Keratinocyte (primary cell): ENCODE data around the gene PIP4K2B. TPM values are rescaled to one million over a fixed set of nuclear protein-coding genes. Genes with fewer than 3 reads are reported as not detected.

ENCODE experiments used
- DNase-seq: peaks from one replicate; pipeline ENCODE4 v3.0.0-alpha.2; 2011; ENCODE audit warnings: low read depth, missing footprints, low spot score
- FAIRE-seq: peaks from 2 replicates; lab custom pipeline; 2011; peaks lifted over from hg19 to GRCh38; lab: Jason Lieb, UNC
- H2AFZ ChIP-seq: 2 replicates; pipeline ENCODE4 v1.6.0; 2012; ENCODE audit warnings: low read length, control low read depth, inconsistent platforms; ENCODE audit not compliant: control insufficient read depth
- H3K27ac ChIP-seq: 2 replicates; pipeline ENCODE4 v1.5.1; 2011; ENCODE audit warnings: low read length; ENCODE audit not compliant: control insufficient read depth, insufficient read depth
- H3K27me3 ChIP-seq: 3 replicates; pipeline ENCODE4 v1.6.0; 2011; ENCODE audit warnings: low read length; ENCODE audit not compliant: control insufficient read depth, insufficient read depth; ENCODE audit errors: extremely low read depth
- H3K36me3 ChIP-seq, 2 experiments: 2 replicates in 1 of 2; 3 replicates in 1 of 2; pipeline ENCODE4 v1.5.1; 2011; ENCODE audit warnings: low read length in 2 of 2, mild to moderate bottlenecking in 1 of 2; ENCODE audit not compliant: control insufficient read depth in 2 of 2, insufficient read depth in 2 of 2; ENCODE audit errors: extremely low read depth in 1 of 2
- H3K4me1 ChIP-seq: 3 replicates; pipeline ENCODE4 v1.5.1; 2011; ENCODE audit warnings: low read length; ENCODE audit not compliant: control insufficient read depth, insufficient read depth; ENCODE audit errors: extremely low read depth
- H3K4me2 ChIP-seq: 3 replicates; pipeline ENCODE4 v1.6.0; 2011; ENCODE audit warnings: low read depth, low read length; ENCODE audit not compliant: control insufficient read depth, insufficient read depth; ENCODE audit errors: extremely low read depth
- H3K4me3 ChIP-seq, 3 experiments: fragments of 200-600 bp in 1 of 3; sonication (generic) in 1 of 3; 2 replicates in 2 of 3; 3 replicates in 1 of 3; pipeline ENCODE4 v1.5.1; 2011 to 2016; ENCODE audit warnings: low read length in 3 of 3, mild to moderate bottlenecking in 3 of 3, control low read depth in 2 of 3, inconsistent platforms in 1 of 3, low read depth in 1 of 3, mixed read lengths in 1 of 3, mixed run types in 1 of 3, moderate library complexity in 1 of 3; ENCODE audit not compliant: control insufficient read depth in 2 of 3, insufficient read depth in 2 of 3; ENCODE audit errors: extremely low read depth in 1 of 3
- H3K79me2 ChIP-seq: 2 replicates; pipeline ENCODE4 v1.6.0; 2012; ENCODE audit warnings: low read length; ENCODE audit not compliant: control insufficient read depth, insufficient read depth
- H3K9ac ChIP-seq: 3 replicates; pipeline ENCODE4 v1.6.0; 2011; ENCODE audit warnings: low read length; ENCODE audit not compliant: control insufficient read depth, insufficient read depth; ENCODE audit errors: extremely low read depth
- H3K9me1 ChIP-seq: 3 replicates; pipeline ENCODE4 v1.6.0; 2011; ENCODE audit warnings: low read length; ENCODE audit not compliant: control insufficient read depth, insufficient read depth; ENCODE audit errors: extremely low read depth
- H3K9me3 ChIP-seq: 2 replicates; pipeline ENCODE4 v1.5.1; 2012; ENCODE audit warnings: low read depth, low read length; ENCODE audit not compliant: control insufficient read depth
- H4K20me1 ChIP-seq: 3 replicates; pipeline ENCODE4 v1.6.0; 2011; ENCODE audit warnings: low read length; ENCODE audit not compliant: control insufficient read depth, insufficient read depth; ENCODE audit errors: extremely low read depth
- CTCF ChIP-seq, 3 experiments: IDR thresholded peaks in 1 of 3; conservative IDR thresholded peaks in 1 of 3; optimal IDR thresholded peaks in 1 of 3; 2 replicates in 2 of 3; 3 replicates in 1 of 3; pipeline versions ENCODE3 to v1.5.1; 2011; ENCODE audit warnings: low read length in 3 of 3, mild to moderate bottlenecking in 3 of 3, moderate library complexity in 2 of 3, control low read depth in 1 of 3, inconsistent platforms in 1 of 3; ENCODE audit not compliant: insufficient read depth in 2 of 3; ENCODE audit errors: extremely low read depth in 1 of 3
- EZH2 ChIP-seq: IDR thresholded peaks from one replicate; pipeline ENCODE4 v1.6.1; 2012; ENCODE audit warnings: inconsistent platforms, mild to moderate bottlenecking, low read length, moderate library complexity
- dilution Hi-C: fragments of 300-500 bp; cut with MboI; formaldehyde crosslinking; loops from one replicate; pipeline ENCODE4 v1.7.0; 2020; ENCODE audit warnings: low sequenced_read_pairs; ENCODE audit not compliant: extremely low pct_ligation_motif_present
- polyA plus RNA-seq, 5 experiments: library from polyadenylated mRNA; depleted of rRNA in 3 of 5; stranded (reverse) in 3 of 5; stranded (forward) in 1 of 5; unstranded in 1 of 5; fragments of >200 nt; gene quantifications; 1 replicate in 1 of 5; 2 replicates in 3 of 5; 3 replicates in 1 of 5; pipeline versions ENCODE4 v1.2.1 to v1.2.3, GENCODE V29; 2011 to 2012; ENCODE audit warnings: missing spikeins in 2 of 5, low read depth in 1 of 5, low replicate concordance in 1 of 5

Gene PIP4K2B
- polyA plus RNA-seq, 1 donor (not counting 4 experiments of a cell fraction or from before 2014, with no cell fraction given), result 26.4 TPM

GRCh38 chr17:38751808-38752307 lies 47.5 kb downstream of the PIP4K2B start:
- Histone ChIP-seq H3K9me3 (no peaks in the 10 kb centered on the region), H3K27ac (peak overlapping the region; percentile 92), H3K4me1 (peaks cover 21% of the 10 kb centered on the region), H3K4me2 (peak overlapping the region; percentile 87), H3K79me2 (peaks cover 36% of the 10 kb centered on the region), H2AFZ (peak overlapping the region; percentile 65), H3K9ac (peak overlapping the region; percentile 94), H3K4me3 (peak overlapping the region; percentile 78 to 100 (median 97)), H3K27me3 (no peaks in the 10 kb centered on the region), H3K36me3 (peaks cover 2 to 20% of the 10 kb centered on the region in 2 experiments), H3K9me1 (no peaks in the 10 kb centered on the region), H4K20me1 (peaks cover under 1% of the 10 kb centered on the region)
- no peak for DNase-seq
- no peak for FAIRE-seq
- no peak for TF ChIP-seq EZH2
- TF ChIP-seq CTCF (optimal IDR thresholded peaks at IDR 0.05 in 1 of 3, IDR thresholded peaks at IDR 0.05 in 1 of 3, conservative IDR thresholded peaks at IDR 0.05 in 1 of 3; ENCODE audit: extremely low read depth in 1 of 3, insufficient read depth in 2 of 3, low read length in 3 of 3), result no peak
- dilution Hi-C loops, result no loop called here

GRCh38 chr17:38751144-38751807 lies 48.1 kb downstream of the PIP4K2B start:
- Histone ChIP-seq H3K4me1 (peaks cover 26% of the 10 kb centered on the region), H3K4me3 (peak overlapping the region; percentile 16 to 100 (median 29)), H3K9me3 (no peaks in the 10 kb centered on the region), H2AFZ (peak overlapping the region; percentile 3), H3K9me1 (peaks cover 2% of the 10 kb centered on the region), H3K27me3 (no peaks in the 10 kb centered on the region), H3K79me2 (peaks cover 42% of the 10 kb centered on the region), H4K20me1 (peaks cover 2% of the 10 kb centered on the region), H3K9ac (peak overlapping the region; percentile 29), H3K27ac (peak overlapping the region; percentile 45), H3K36me3 (peaks cover 2 to 17% of the 10 kb centered on the region in 2 experiments), H3K4me2 (peak overlapping the region; percentile 87)
- DNase-seq, result no peak
- dilution Hi-C loops, result no loop called here
- TF ChIP-seq EZH2 (no peak), CTCF (optimal IDR thresholded peaks at IDR 0.05 in 1 of 3, IDR thresholded peaks at IDR 0.05 in 1 of 3, conservative IDR thresholded peaks at IDR 0.05 in 1 of 3; ENCODE audit: extremely low read depth in 1 of 3, insufficient read depth in 2 of 3, low read length in 3 of 3) (no peak)
- no peak for FAIRE-seq
